Lower leg skin (tissue), 4 donors: ENCODE results near the gene ANKRD39. TPM values are rescaled to one million over a fixed set of nuclear protein-coding genes. Genes with fewer than 3 reads are reported as not detected.

Source experiments
- DNase-seq, 2 donors: peaks; one replicate each; pipeline ENCODE4 v3.0.0-alpha.2; 2019; ENCODE audit warnings: low spot score in 2 of 2
- H3K4me3 ChIP-seq: fragments of 200-600 bp; sonication (generic); 2 replicates; pipeline ENCODE4 v1.5.1; 2017; ENCODE audit warnings: mild to moderate bottlenecking, low read depth; ENCODE audit not compliant: poor library complexity, severe bottlenecking
- POLR2A ChIP-seq, 2 donors: fragments of 450-650 bp; IDR thresholded peaks; one replicate each; pipeline ENCODE4 v1.6.1; 2016 to 2017; ENCODE audit warnings: antibody characterized with exemption in 2 of 2, mild to moderate bottlenecking in 1 of 2, moderate library complexity in 1 of 2
- WGBS, 2 donors: methylation state at CpG; one replicate each; pipeline ENCODE4 v1.1.5; 2018; 5-methylcytosine and 5-hydroxymethylcytosine counted together
- intact Hi-C: fragments of 100-400 bp; cut with DNase I; formaldehyde crosslinking; loops from one replicate; pipeline ENCODE4 v1.15.0; 2023; ENCODE audit warnings: low total_unique reads
- total RNA-seq, 4 donors: library from RNA; depleted of rRNA; stranded (reverse); fragments of >200 nt; gene quantifications; one replicate each; pipeline ENCODE4 v1.1.0, GENCODE V29; 2016
- TF ChIP-seq, protein P1 (sequence below), 3 donors: fragments of 450-650 bp; IDR thresholded peaks; one replicate each; pipeline ENCODE4 v1.5.1; 2016; ENCODE audit warnings: antibody characterized with exemption in 3 of 3, mild to moderate bottlenecking in 3 of 3, moderate library complexity in 2 of 3

ANKRD39 gene
- total RNA-seq, 4 donors from 2014 or later = 7.6 to 15.3 (median 14.4) TPM

DNA sequence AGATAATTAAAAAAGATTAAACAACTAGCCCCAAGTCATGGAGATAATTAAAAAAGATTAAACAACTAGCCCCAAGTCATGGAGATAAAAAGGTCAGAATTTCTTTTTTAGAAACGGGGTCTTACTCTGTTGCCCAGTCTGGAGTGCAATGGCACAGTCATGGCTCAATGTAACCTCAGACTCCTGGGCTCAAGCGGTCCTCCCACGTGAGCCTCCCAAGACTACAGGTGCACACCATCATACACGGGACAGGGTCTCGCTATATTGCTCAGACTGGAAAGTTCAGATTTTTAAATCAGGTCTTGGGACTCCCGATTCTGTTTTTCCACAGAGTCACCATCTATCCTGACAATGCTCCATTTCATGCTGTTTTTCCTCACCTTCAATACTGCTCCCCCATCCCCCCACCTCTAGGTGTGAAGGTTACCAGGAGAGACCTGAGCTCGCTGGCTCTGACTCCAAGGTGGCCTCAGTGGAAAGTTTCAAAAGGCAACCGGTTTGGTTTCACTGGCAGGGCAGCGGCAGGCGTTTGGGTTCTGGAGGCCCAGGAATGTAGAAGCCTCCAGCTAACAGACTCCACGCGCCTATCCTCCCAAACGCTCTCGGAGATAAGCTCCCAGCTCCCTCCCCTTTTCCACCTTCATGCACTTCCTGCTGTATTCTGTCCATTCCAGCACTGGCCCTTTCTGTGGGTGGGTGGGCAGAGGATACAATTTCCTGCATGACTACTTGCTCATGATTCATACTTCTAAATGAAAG lies 15.0 kb upstream of the ANKRD39 start:
- TF ChIP-seq, protein P1, sequence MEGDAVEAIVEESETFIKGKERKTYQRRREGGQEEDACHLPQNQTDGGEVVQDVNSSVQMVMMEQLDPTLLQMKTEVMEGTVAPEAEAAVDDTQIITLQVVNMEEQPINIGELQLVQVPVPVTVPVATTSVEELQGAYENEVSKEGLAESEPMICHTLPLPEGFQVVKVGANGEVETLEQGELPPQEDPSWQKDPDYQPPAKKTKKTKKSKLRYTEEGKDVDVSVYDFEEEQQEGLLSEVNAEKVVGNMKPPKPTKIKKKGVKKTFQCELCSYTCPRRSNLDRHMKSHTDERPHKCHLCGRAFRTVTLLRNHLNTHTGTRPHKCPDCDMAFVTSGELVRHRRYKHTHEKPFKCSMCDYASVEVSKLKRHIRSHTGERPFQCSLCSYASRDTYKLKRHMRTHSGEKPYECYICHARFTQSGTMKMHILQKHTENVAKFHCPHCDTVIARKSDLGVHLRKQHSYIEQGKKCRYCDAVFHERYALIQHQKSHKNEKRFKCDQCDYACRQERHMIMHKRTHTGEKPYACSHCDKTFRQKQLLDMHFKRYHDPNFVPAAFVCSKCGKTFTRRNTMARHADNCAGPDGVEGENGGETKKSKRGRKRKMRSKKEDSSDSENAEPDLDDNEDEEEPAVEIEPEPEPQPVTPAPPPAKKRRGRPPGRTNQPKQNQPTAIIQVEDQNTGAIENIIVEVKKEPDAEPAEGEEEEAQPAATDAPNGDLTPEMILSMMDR (IDR thresholded peaks at IDR 0.05) = no peak
- TF ChIP-seq POLR2A (IDR thresholded peaks at IDR 0.05) = no peak
- 60 to 72% methylated on average over 14 of the region's 14 CpGs for WGBS, 2 donors
- H3K4me3 ChIP-seq = no peak overlapping the region
- no peak for DNase-seq
- intact Hi-C loops = no loop called here

DNA sequence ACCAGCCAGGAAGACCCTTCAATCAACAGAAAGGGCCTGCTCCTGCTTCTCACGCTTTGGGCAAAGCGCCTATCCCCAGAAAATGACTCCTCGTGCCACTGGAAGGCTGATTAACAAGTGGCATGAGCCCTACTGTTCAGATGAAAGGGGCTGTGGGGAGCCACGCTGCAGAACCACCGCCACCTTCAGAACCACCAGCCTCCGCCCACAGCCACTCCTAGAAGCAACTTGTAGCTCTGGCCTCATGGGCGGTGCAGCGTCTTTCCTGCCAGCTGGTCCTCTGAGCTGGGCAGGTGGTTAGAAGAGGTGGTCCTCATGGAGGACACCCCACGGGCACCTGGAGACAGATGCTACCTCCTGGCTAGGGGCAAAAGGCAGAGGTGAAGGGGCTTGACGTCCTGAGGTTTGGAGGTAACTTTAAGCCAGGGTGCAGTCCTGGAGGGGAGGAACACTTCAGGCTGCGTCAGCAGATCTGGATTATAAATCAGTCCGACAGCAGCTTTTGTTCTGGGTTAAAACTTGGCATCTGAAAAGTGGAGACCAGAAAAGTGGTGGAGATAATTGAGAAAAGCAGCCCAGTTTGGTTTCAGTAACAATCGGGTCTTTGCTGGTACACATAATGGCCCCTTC lies 12.9 kb upstream of the ANKRD39 start:
- peak; percentile 68 to 93 for DNase-seq
- TF ChIP-seq, protein P1 (IDR thresholded peaks at IDR 0.05) = no peak
- no peak for TF ChIP-seq POLR2A (IDR thresholded peaks at IDR 0.05)
- intact Hi-C loops = no loop called here

GRCh38 chr2:96869822-96870625 lies 12.2 kb upstream of the ANKRD39 start, which contains the start of gene SEMA4C:
SEMA4C (minus strand) TSS chr2:96870080; CDS start chr2:96867886, 2,194 bp downstream.
- 0 to 1% methylated on average over 52 to 53 of the region's 93 CpGs for WGBS, 2 donors
- intact Hi-C loops = no loop called here
- DNase-seq = peak in 1 of 2 donors; percentile 91
- H3K4me3 ChIP-seq = peak within 1 kb of the TSS; percentile 74
- no peak for TF ChIP-seq POLR2A (IDR thresholded peaks at IDR 0.05)
- TF ChIP-seq, protein P1 (IDR thresholded peaks at IDR 0.05) = no peak

More for the DNA sequence above, 12.9 kb upstream of the ANKRD39 start:
- 3 to 8% methylated on average over 13 of the region's 13 CpGs for WGBS, 2 donors
- H3K4me3 ChIP-seq = no peak overlapping the region

DNA sequence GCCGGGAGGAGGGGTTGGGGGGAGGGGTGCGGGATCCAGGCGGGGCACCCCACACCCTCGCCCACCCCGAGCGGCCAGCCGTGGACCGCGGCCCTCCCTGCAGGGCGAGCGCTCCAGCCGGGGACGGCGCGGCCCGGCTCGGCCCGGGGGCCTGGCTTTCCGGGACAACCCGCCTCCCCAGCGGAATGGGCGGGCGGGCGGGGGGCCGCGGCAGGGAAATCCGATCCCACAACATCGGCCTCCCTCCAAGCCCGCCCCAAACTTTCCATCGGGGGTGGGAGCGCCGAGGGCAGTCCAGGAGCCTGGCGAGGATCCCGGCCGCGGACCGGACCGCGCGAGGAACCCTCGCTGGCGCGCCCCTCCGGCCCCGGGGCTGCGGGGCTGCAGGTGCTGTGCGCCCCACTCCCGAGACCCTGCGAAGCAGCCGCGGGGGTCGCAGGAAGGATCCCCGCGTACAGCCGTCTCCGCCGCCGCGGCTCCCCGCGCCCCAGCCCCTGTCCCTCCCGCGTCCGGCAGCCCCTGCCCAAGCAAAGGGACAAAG lies 11.5 kb upstream of the ANKRD39 start:
- TF ChIP-seq POLR2A (IDR thresholded peaks at IDR 0.05) = no peak
- TF ChIP-seq, protein P1 (IDR thresholded peaks at IDR 0.05) = no peak
- WGBS, 2 donors = 0% methylated on average over 50 of the region's 64 CpGs; no CpG with 5 or more reads in 1 of the 2 donors
- DNase-seq = peak; percentile 51 to 94
- peak overlapping the region; percentile 74 for H3K4me3 ChIP-seq
- intact Hi-C loops = no loop called here

- 0 to 3% methylated on average over 19 to 20 of the region's 76 CpGs for WGBS, 2 donors
- peak; percentile 88 to 98 for DNase-seq
- intact Hi-C loops = no loop called here
- TF ChIP-seq POLR2A (IDR thresholded peaks at IDR 0.05) = no peak
- TF ChIP-seq, protein P1 (IDR thresholded peaks at IDR 0.05) = no peak
- peak overlapping the region; percentile 74 for H3K4me3 ChIP-seq
These were observed 10.9 kb upstream of the ANKRD39 start for GRCh38 chr2:96868555-96869280.
